ENCODE data around the gene BLOC1S3.

- no peak for TF ChIP-seq POLR2AphosphoS5 (IDR thresholded peaks at IDR 0.05; ENCODE audit: borderline replicate concordance, low read depth, low read length)
- TF ChIP-seq EZH2 (IDR thresholded peaks at IDR 0.05) = no peak
These were observed 43.3 kb upstream of the BLOC1S3 start for GRCh38 chr19:45135176-45135885.
